ENCODE data around the gene KDSR. TPM values are rescaled to one million over a fixed set of nuclear protein-coding genes. Genes with fewer than 3 reads are reported as not detected.

KDSR gene
- total RNA-seq, 1 donor from 2014 or later: 77.5 TPM

GRCh38 chr18:63342206-63342605 lies 24.8 kb downstream of the KDSR start:
- peak; percentile 43 for ATAC-seq
- DNase-seq: no peak
- Histone ChIP-seq H3K4me1 (no peaks in the 10 kb centered on the region), H3K27ac (no peak overlapping the region), H3K9me3 (no peaks in the 10 kb centered on the region), H3K36me3 (peaks cover 82% of the 10 kb centered on the region), H3K27me3 (no peaks in the 10 kb centered on the region), H3K4me3 (no peak overlapping the region)
- intact Hi-C loops (cut with DNase I): no loop called here
- peak; percentile 17 for TF ChIP-seq CTCF (IDR thresholded peaks at IDR 0.05)

GRCh38 chr18:63339920-63340484 lies 27.0 kb downstream of the KDSR start:
- no peak overlapping the region for H3K4me3 ChIP-seq
- peak; percentile 45 for ATAC-seq
- H3K27me3 ChIP-seq: no peaks in the 10 kb centered on the region
- no peaks in the 10 kb centered on the region for H3K9me3 ChIP-seq
- peak; percentile 53 for TF ChIP-seq CTCF (IDR thresholded peaks at IDR 0.05)
- DNase-seq: no peak
- intact Hi-C loops (cut with DNase I): no loop called here
- no peak overlapping the region for H3K27ac ChIP-seq
- H3K4me1 ChIP-seq: no peaks in the 10 kb centered on the region
- H3K36me3 ChIP-seq: peaks cover 86% of the 10 kb centered on the region

- no peak for ATAC-seq
- Histone ChIP-seq H3K4me3 (no peak overlapping the region), H3K36me3 (peaks cover 83% of the 10 kb centered on the region), H3K9me3 (no peaks in the 10 kb centered on the region), H3K27ac (no peak overlapping the region), H3K27me3 (no peaks in the 10 kb centered on the region), H3K4me1 (no peaks in the 10 kb centered on the region)
- no peak for DNase-seq
- TF ChIP-seq CTCF (IDR thresholded peaks at IDR 0.05): no peak
- intact Hi-C loops (cut with DNase I): no loop called here
These were observed 30.5 kb downstream of the KDSR start for GRCh38 chr18:63336366-63337099.

- DNase-seq: no peak
- H3K36me3 ChIP-seq: peaks cover 57% of the 10 kb centered on the region
These were observed 35.9 kb downstream of the KDSR start for GRCh38 chr18:63331105-63331504.

GRCh38 chr18:63329431-63330145 lies 37.4 kb downstream of the KDSR start:
- no peaks in the 10 kb centered on the region for H3K27me3 ChIP-seq
- no peak for ATAC-seq
- intact Hi-C loops (cut with DNase I): no loop called here
- no peak for TF ChIP-seq CTCF (IDR thresholded peaks at IDR 0.05)
- no peak overlapping the region for H3K4me3 ChIP-seq
- H3K27ac ChIP-seq: no peak overlapping the region
- no peaks in the 10 kb centered on the region for H3K4me1 ChIP-seq
- peaks cover 42% of the 10 kb centered on the region for H3K36me3 ChIP-seq
- H3K9me3 ChIP-seq: no peaks in the 10 kb centered on the region
- DNase-seq: no peak

More at GRCh38 chr18:63331105-63331504, 35.9 kb downstream of the KDSR start:
- Histone ChIP-seq H3K4me3 (no peak overlapping the region), H3K27me3 (no peaks in the 10 kb centered on the region), H3K4me1 (no peaks in the 10 kb centered on the region), H3K27ac (no peak overlapping the region), H3K9me3 (no peaks in the 10 kb centered on the region)
- ATAC-seq: no peak
- intact Hi-C loops (cut with DNase I): no loop called here
- no peak for TF ChIP-seq CTCF (IDR thresholded peaks at IDR 0.05)

Data from upper lobe of right lung (tissue), 1 donor.